Measurements from ENCODE around the gene SLC13A5.

The SLC13A5 gene

DNA sequence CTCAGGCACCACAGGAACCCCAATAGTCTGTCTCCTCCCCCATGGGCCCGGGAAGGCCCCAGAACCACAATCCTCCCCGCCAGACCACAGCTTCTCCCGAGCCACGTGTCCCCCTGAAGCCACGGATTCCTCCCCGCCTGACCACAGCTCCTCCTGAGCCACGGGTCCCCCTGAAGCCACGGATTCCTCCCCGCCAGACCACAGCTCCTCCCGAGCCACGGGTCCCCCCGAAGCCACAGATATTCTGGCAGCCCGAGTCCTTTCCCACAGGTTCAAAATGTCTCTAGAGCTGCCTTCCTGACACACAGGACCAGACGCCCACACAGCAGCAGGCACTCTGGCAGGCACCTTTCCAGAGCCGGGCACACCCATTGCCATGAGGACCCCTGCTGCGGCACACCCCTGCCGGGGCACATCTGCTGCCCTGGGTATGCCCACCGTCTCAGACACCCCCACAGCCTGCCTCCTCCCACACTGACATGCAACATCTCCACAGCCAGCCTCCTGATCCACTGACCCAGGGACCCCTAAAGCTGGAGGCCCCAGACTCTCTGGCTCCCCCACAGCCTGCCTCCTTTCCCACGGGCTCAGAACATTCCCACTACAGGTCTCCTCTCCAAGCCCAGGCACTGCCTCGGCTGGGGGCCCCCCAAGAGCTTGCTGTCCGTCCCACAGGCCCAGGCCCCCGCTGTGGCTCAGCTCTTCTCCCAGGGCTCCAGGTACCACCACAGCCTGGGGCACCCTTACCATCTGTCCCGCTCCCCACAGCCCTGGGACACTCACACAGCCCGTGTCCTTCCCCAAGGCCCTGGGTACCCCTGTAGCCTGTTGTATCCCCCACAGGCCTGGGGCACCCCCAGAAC, 74.9 kb downstream of the SLC13A5 start:
- no peak for DNase-seq

DNA sequence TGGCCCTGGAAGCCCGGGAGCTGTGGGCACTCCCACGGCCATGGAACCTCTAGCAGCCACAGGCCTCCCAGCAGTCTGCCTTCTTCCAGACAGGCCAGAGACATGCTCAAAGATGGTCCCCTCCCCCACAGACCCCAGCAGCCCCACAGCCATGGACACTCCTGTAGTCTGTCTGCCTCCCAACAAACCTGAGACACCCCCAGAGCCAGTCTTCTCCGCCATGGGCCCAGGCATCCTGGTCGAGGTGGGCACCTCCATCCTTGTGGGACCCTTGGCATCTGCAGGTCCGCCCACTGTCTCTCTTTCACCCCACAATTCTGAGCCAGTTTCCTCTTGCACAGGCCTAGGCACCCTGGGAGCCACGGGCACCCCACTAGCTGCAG, 75.7 kb downstream of the SLC13A5 start:
- no peak for DNase-seq

DNA sequence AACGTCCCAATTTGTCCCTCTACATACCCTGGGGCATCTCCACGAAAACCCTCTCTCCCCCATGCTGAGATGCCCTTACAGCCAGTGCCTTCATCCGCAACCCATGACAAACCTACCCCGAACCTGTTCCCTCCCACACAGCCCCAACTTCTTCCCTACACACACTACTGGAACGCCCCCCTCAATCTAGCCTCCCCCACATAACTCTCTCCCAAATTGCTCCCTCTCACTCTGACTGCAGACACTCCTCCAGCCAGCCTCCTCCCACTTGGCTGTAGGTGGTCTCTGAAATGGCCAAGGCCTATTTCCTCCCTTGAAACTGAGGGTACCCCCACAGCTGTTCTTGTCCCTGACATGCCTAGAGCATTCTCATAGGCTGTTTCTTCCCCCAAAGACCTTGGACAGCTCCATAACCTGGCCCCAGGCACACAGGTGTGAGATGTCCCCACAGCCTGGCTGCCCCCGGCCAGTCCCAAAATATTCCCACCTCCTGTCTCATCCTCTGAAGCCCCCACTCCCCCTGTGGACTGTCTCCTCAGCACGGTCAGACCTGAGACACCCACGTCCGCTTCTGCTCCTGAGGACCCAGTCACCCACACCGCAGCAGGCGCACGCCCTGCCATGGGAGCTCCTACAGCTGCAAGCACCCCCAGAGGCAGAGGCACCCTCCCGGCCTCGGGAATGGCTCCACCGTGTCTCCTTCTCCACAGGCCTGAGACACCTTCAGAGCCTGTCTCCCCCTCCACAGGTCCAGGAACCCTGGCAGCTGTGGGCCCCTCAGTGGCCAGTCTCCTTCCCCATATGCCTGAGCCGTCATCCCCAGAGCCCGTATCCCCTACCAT, 76.3 kb downstream of the SLC13A5 start:
- DNase-seq = no peak

DNA sequence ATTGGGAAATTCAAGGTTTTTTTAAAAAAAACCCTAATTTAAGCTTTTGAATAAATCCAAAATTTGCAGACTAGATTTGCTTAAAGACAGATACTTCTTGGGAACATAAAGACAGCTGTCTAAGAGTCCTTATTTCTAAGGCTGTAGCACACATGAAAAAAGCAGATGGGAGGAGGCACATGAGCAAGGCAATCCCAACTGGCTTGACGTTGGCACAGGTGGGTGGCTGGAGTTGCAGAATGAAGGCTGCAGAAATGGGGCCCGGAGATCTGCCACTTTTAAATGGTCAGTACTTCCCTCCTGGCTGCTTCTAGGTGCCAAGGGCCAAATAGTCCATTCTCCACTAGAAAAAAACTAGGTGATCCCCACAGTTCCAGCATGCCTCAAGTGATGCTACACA, 77.1 kb downstream of the SLC13A5 start:
- DNase-seq = no peak

All from fibroblast of skin of scalp (primary cell).